GM20000 (cell line): Measurements from ENCODE around the gene GNG7.

Experiments used
- DNase-seq: peaks from one replicate; pipeline ENCODE4 v3.0.0; 2012; ENCODE audit warnings: low spot score
- TF ChIP-seq, protein P1 (sequence below): IDR thresholded peaks from 2 replicates; pipeline ENCODE4 v1.5.1; 2012; ENCODE audit warnings: mild to moderate bottlenecking, control low read depth; ENCODE audit errors: extremely low read depth, missing control alignments

Gene GNG7

DNA sequence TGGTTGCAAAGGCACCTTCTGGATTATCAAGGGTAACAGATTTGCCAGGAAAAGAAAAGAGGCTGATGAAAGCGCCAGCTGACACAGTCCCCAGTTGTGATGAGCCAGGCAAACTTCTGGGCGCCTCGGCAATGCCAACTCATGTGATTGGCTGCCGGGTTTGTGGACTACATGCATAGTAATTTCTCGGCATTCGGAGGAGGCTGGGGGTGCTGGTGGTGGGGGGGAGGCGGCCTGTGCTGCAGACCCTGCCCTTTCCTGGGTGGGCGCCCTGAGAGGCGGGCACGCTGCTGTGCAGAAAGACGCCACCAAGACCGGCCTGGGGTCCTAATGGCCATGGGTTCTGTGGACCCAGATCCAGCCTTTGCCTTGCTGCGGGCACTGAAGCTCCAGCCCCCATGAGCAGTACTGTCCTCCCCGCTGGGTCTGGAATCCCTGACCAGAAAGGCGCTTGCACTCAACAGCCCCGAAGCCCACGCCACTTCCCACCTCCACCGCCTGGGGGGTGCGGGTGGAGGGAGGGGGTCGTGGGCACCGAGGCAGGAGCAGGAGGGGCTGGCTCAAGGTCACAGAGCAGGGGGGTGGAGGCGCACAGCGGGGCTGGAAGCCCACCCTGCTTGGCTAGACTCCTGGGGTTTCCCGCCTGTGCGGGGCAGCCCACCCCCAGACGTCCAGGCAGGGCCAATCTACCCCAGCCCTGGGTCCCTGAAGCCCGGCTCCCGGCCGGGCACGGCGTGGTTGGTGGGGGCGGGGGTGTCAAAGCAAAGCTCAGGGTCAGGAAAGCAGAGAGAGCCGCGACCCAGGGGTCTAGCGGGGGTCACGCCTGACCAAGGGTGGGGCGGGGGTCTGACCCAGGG, 17.7 kb upstream of the GNG7 start:
- TF ChIP-seq, protein P1, sequence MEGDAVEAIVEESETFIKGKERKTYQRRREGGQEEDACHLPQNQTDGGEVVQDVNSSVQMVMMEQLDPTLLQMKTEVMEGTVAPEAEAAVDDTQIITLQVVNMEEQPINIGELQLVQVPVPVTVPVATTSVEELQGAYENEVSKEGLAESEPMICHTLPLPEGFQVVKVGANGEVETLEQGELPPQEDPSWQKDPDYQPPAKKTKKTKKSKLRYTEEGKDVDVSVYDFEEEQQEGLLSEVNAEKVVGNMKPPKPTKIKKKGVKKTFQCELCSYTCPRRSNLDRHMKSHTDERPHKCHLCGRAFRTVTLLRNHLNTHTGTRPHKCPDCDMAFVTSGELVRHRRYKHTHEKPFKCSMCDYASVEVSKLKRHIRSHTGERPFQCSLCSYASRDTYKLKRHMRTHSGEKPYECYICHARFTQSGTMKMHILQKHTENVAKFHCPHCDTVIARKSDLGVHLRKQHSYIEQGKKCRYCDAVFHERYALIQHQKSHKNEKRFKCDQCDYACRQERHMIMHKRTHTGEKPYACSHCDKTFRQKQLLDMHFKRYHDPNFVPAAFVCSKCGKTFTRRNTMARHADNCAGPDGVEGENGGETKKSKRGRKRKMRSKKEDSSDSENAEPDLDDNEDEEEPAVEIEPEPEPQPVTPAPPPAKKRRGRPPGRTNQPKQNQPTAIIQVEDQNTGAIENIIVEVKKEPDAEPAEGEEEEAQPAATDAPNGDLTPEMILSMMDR: no peak

DNA sequence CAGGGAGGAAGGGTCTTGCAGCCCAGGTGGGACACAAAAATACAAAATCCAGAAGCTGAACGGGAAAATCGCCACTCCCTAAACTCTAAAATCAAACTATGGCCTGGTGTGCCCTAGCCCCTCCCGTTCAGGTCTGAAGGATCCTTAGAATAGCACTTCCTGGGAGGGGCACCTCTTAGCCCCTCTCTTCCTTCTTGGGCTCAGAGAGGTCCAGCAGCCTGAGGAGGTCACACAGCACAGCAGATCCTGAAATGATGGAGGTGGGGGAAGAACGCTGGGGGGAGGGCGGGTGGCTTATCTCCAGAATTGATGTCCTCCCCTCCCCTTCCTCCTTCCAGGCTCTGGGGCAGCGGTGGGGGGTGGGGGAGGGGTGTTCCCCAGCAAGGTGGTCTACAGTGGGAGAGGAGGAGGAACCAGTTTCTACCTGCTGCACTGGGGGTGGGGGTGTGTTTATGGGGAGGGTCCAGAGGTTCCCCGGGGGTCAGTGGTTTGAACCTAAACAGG, 16.8 kb upstream of the GNG7 start:
- TF ChIP-seq, protein P1: no peak
- no peak for DNase-seq

More for the DNA sequence above, 17.7 kb upstream of the GNG7 start:
- DNase-seq: no peak

DNA sequence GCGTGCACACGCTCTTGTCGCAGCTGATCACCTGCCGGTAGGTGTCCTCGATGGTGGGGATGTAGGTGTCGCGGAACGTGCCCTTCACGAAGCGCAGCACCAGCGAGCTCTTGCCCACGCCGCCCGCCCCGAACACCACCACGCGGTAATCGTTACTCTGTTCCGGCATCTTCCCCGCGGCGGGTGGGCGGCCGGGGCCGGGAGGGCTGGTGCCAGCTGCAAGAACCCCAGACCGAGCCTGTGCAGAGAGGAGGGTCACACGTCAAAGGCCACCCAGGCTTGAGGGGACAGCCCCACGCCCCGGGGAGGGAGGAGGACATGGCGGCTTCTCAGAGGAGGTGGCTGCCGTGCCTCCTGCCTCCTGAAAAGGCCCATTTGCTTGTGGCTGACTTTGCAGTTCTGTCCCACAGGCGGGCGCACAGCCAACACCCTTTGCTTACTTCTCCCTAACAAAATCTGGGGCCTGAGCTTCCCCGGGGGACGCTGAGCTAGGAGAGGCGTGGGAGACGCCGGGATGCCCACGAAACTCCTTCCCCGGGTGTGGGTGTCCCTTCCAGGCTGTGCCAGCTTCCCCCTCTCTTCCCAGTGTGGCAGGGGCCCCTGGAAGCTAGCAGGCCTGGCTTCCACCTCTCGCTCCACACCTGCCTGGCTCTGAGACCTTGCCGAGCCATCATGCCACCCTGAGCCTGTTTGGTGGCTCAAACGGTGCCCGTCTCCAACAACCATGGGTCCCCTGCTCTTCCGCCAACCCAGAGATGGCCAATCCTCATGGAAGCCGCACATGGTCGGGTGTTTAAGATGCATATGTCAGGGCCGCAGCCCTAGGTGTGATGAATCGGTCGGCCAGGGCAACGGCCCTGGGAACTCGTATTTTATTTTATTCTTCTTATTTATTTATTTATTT, 15.4 kb upstream of the GNG7 start:
- TF ChIP-seq, protein P1: no peak
- no peak for DNase-seq

DNA sequence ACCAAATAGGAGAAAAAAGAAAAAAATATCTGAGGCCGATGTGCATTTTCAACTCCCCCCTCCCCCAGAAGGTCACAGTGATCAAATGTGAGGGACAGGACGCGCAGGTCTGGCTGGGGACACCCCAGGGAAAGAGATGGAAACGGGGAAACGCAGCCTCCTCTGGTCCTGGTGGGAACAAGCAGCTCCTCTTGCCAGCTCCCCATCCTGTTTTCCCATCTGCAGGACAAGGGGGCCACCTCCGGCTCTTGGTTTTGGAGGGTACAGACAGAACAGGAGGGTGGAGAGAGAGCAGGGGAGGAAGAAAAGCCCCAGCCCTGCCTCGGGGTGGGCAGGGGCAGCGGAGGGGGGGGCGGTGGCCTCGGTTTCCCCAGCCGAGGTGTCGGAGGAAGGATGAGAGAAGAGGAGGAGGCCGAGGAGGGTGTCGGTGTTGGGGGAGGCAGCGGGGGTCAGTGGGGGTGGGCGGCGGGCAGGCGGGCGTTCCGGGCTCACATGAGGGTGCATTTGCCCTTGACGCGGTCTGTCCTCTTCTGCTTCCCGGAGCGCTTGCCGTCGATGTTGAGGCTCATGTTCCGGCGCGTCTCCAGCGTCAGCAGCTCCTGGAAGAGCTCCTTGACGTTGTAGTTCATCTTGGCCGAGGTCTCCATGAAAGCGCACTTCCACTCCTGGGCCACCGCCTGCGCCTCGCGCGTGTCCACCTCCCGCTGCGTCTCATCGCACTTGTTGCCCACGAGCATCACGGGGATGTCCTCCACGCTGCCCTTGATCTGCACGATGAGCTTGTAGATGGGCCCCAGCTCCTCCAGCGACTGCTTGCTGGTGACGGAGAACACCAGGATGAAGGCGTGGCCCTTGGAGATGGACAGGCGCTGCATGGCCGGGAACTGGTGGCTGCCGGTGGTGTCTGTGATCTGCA, 14.5 kb upstream of the GNG7 start:
- TF ChIP-seq, protein P1: no peak
- DNase-seq: no peak

DNA sequence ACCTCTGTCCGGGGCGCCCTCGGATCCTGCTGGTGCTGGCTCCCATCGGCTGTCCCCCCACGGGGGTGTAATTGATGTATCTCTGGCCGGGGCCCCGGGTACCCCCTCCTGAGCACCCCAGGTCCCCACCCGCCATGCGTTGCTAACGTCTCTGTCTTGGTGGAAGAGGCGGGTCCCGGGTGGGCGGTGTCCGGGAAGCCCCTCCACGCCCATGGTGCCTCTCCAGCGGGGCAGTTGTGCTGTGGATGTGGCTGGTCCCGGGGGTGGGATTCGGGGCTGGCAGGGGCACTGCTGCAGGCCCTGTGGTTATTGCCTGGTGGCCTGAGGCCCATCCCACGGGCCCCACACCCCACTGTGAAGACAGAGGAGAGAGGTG, 13.8 kb upstream of the GNG7 start:
- DNase-seq: no peak

DNA sequence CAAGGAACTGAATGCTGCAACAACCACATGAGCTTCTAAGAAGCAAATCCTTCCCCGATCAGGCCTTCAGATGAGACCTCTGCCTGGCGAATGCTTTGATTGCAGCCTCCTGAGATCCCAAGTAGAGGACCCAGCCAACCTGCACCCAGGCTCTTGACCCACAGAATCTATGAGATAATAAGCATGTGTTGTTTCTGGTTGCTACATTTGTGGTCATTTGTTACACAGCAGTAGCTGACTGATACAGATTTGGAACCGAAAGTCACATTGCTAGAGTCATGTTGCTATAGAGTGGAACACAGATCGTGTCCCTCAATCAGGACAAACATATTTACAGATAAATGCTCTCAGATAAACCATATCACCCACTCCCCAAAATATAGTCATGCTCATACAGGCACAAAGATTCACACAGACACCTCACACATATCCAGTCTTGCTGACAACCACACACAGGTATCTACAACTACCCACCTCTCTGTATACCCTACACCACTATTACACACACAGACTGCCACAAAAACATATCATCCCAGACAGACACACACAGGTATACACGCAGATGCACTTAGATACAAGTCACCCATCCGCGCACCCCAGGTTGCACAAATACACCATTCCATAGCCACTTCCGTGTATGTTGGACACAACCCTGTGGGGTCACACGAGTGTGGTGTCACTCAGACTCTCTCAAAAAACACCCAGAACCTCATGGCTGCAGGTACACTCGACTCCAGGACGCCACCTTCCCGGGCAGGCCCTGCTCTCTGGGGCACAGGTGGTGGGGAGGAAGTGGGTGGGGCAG, 13.2 kb upstream of the GNG7 start:
- DNase-seq: no peak
- TF ChIP-seq, protein P1: no peak

More for the DNA sequence above, 13.8 kb upstream of the GNG7 start:
- TF ChIP-seq, protein P1: no peak
